ENCODE data around the gene OR2T4. TPM values are rescaled to one million over a fixed set of nuclear protein-coding genes. Genes with fewer than 3 reads are reported as not detected.

Gene OR2T4
- not detected for total RNA-seq
- long read RNA-seq: 0 reads

GRCh38 chr1:248361121-248361715 lies at the start of gene OR2T4:
Gene OR2T4, plus strand, starts transcription at chr1:248361665. Its CDS starts 0 bp downstream, at chr1:248361665.
- no peak for DNase-seq (ENCODE audit: low spot score)

- no peak for DNase-seq (ENCODE audit: low spot score)
Observed at GRCh38 chr1:248316796-248317195, 44.7 kb upstream of the OR2T4 start.

GRCh38 chr1:248324468-248324867 lies 37.0 kb upstream of the OR2T4 start, which contains the start of gene OR2M7:
Gene OR2M7, minus strand, starts transcription at chr1:248324568. Its CDS starts 0 bp downstream, at chr1:248324568.
- no peak for DNase-seq (ENCODE audit: low spot score)

GRCh38 chr1:248343451-248343850 lies 18.0 kb upstream of the OR2T4 start:
- no peak for DNase-seq (ENCODE audit: low spot score)

- DNase-seq (ENCODE audit: low spot score): no peak
Observed at GRCh38 chr1:248348475-248348874, 13.0 kb upstream of the OR2T4 start, which contains the start of gene OR14C36. Gene OR14C36, plus strand, starts transcription at chr1:248348775. Its CDS starts 0 bp downstream, at chr1:248348775.

GRCh38 chr1:248359415-248359814 lies 2.0 kb upstream of the OR2T4 start:
- no peak for DNase-seq (ENCODE audit: low spot score)

GRCh38 chr1:248366609-248367008 lies 5.1 kb downstream of the OR2T4 start:
- no peak for DNase-seq (ENCODE audit: low spot score)

- DNase-seq (ENCODE audit: low spot score): no peak
Observed at GRCh38 chr1:248372394-248372793, 10.9 kb downstream of the OR2T4 start.

GRCh38 chr1:248373761-248374160 lies 12.3 kb downstream of the OR2T4 start:
- DNase-seq (ENCODE audit: low spot score): no peak

- DNase-seq (ENCODE audit: low spot score): no peak
Observed at GRCh38 chr1:248375446-248375845, 14.0 kb downstream of the OR2T4 start, which contains the start of gene OR2T6. Gene OR2T6, plus strand, starts transcription at chr1:248375746. Its CDS starts 11,863 bp downstream, at chr1:248387609.

- DNase-seq (ENCODE audit: low spot score): no peak
Observed at GRCh38 chr1:248376916-248377315, 15.5 kb downstream of the OR2T4 start.

- DNase-seq (ENCODE audit: low spot score): no peak
Observed at GRCh38 chr1:248380854-248381253, 19.4 kb downstream of the OR2T4 start.

- DNase-seq (ENCODE audit: low spot score): no peak
Observed at GRCh38 chr1:248388426-248388825, 27.0 kb downstream of the OR2T4 start.

GRCh38 chr1:248393050-248393449 lies 31.6 kb downstream of the OR2T4 start:
- DNase-seq (ENCODE audit: low spot score): no peak

GRCh38 chr1:248402748-248403147 lies 41.3 kb downstream of the OR2T4 start, which contains the start of gene OR2T1:
Gene OR2T1, plus strand, starts transcription at chr1:248403048. Its CDS starts 3,100 bp downstream, at chr1:248406148.
- DNase-seq (ENCODE audit: low spot score): no peak

GRCh38 chr1:248404024-248404423 lies 42.6 kb downstream of the OR2T4 start:
- no peak for DNase-seq (ENCODE audit: low spot score)

- DNase-seq (ENCODE audit: low spot score): no peak
Observed at GRCh38 chr1:248406721-248407692, 45.5 kb downstream of the OR2T4 start.

Other genes starting within 250 kb of the OR2T4 start
- not detected for gene OR2M5, start 216.5 kb upstream of the OR2T4 start, total RNA-seq
- gene OR2M2, start 186.8 kb upstream of the OR2T4 start, total RNA-seq: not detected
- not detected for gene OR2M3, start 164.4 kb upstream of the OR2T4 start, total RNA-seq
- gene OR2M4, start 130.2 kb upstream of the OR2T4 start, total RNA-seq: not detected
- not detected for gene OR2T33, start 83.7 kb upstream of the OR2T4 start, total RNA-seq
- not detected for gene OR2T12, start 58.2 kb upstream of the OR2T4 start, total RNA-seq
- gene OR2M7, start 37.1 kb upstream of the OR2T4 start, total RNA-seq: not detected
- not detected for gene OR14C36, start 12.9 kb upstream of the OR2T4 start, total RNA-seq
- gene OR2T6, start 14.1 kb downstream of the OR2T4 start, total RNA-seq: not detected
- gene OR2T1, start 41.4 kb downstream of the OR2T4 start, total RNA-seq: not detected
- gene OR2T2, start 84.0 kb downstream of the OR2T4 start, total RNA-seq: not detected
- not detected for gene OR2T3, start 111.7 kb downstream of the OR2T4 start, total RNA-seq
- not detected for gene OR2T5, start 126.9 kb downstream of the OR2T4 start, total RNA-seq
- not detected for gene OR2G6, start 146.4 kb downstream of the OR2T4 start, total RNA-seq
- not detected for gene OR2T29, start 201.1 kb downstream of the OR2T4 start, total RNA-seq
- not detected for gene OR2T34, start 213.1 kb downstream of the OR2T4 start, total RNA-seq
- not detected for gene OR2T10, start 236.0 kb downstream of the OR2T4 start, total RNA-seq

All from mesenteric fat pad (tissue), 1 donor.